ENCODE measurements around the gene CNTNAP2. TPM values are rescaled to one million over a fixed set of nuclear protein-coding genes. Genes with fewer than 3 reads are reported as not detected.

Gene CNTNAP2
- total and polyA plus RNA-seq, 2 of the 13 experiments (the other 11 are each of a cell fraction or from before 2014, with no cell fraction given) = 0.40 to 0.42 TPM

- TF ChIP-seq MLXIP (CRISPR knock-in tag; IDR thresholded peaks at IDR 0.05; ENCODE audit: borderline replicate concordance) (no peak), ZC3H13 (CRISPR knock-in tag; IDR thresholded peaks at IDR 0.05) (no peak), HNF4A (CRISPR knock-in tag; IDR thresholded peaks at IDR 0.05) (no peak), ZSCAN21 (CRISPR knock-in tag; IDR thresholded peaks at IDR 0.05; ENCODE audit: borderline replicate concordance) (no peak), ZNF512 (CRISPR knock-in tag; IDR thresholded peaks at IDR 0.05) (no peak), E2F2 (CRISPR knock-in tag; IDR thresholded peaks at IDR 0.05; ENCODE audit: borderline replicate concordance) (no peak), ZEB1 (IDR thresholded peaks at IDR 0.05; ENCODE audit: insufficient replicate concordance, low read depth) (no peak), IRF1 (CRISPR knock-in tag; IDR thresholded peaks at IDR 0.05; ENCODE audit: low read depth) (no peak)
These were observed 297.8 kb downstream of the CNTNAP2 start (continued) for GRCh38 chr7:146414373-146414772.
